Stimulated activated CD8-positive, alpha-beta memory T cell treated with anti-CD3 and anti-CD28 coated beads, Interleukin-4, amount 100 ng/mL, for 24 hours (primary cell): ENCODE measurements around the gene CP.
"Not testable (repeated sequence)": the region's sequence is repeated elsewhere in the genome, so short reads cannot be mapped to it uniquely, and the experiment has no call there.

ENCODE experiments used
- DNase-seq: peaks from one replicate; pipeline ENCODE4 v3.0.0-alpha.2; 2020; ENCODE audit warnings: low read depth

The CP gene

GRCh38 chr3:149227591-149228268 is 6.1 kb upstream of the CP start:
- no peak for DNase-seq

GRCh38 chr3:149226776-149227175 is 5.1 kb upstream of the CP start:
- no peak for DNase-seq

- no peak for DNase-seq
Observed at GRCh38 chr3:149224736-149225594, 3.3 kb upstream of the CP start.

GRCh38 chr3:149223461-149223820 is 1.8 kb upstream of the CP start:
- no peak for DNase-seq

GRCh38 chr3:149219380-149220121 is 2.1 kb downstream of the CP start:
- DNase-seq: not testable (repeated sequence)

GRCh38 chr3:149217347-149217746 is 4.3 kb downstream of the CP start:
- no peak for DNase-seq

GRCh38 chr3:149216193-149216869 is 5.3 kb downstream of the CP start:
- no peak for DNase-seq

GRCh38 chr3:149215515-149215914 is 6.1 kb downstream of the CP start:
- no peak for DNase-seq

GRCh38 chr3:149214702-149215101 is 6.9 kb downstream of the CP start:
- DNase-seq: no peak

GRCh38 chr3:149212386-149212785 is 9.2 kb downstream of the CP start:
- no peak for DNase-seq

- no peak for DNase-seq
Observed at GRCh38 chr3:149209431-149209830, 12.2 kb downstream of the CP start.

- DNase-seq: no peak
Observed at GRCh38 chr3:149207475-149207874, 14.2 kb downstream of the CP start.

- DNase-seq: no peak
Observed at GRCh38 chr3:149204390-149204991, 17.1 kb downstream of the CP start.

- DNase-seq: no peak
Observed at GRCh38 chr3:149203758-149204157, 17.9 kb downstream of the CP start.

GRCh38 chr3:149199474-149199873 is 22.2 kb downstream of the CP start:
- no peak for DNase-seq

- DNase-seq: no peak
Observed at GRCh38 chr3:149198611-149199010, 23.0 kb downstream of the CP start.

- no peak for DNase-seq
Observed at GRCh38 chr3:149197669-149198068, 24.0 kb downstream of the CP start.

- DNase-seq: not testable (repeated sequence)
Observed at GRCh38 chr3:149196805-149197592, 24.6 kb downstream of the CP start.

- DNase-seq: no peak
Observed at GRCh38 chr3:149195221-149195620, 26.4 kb downstream of the CP start.

- no peak for DNase-seq
Observed at GRCh38 chr3:149188494-149188893, 33.1 kb downstream of the CP start.

GRCh38 chr3:149186721-149187120 is 34.9 kb downstream of the CP start:
- DNase-seq: no peak
